ENCODE results near the gene THEM4. TPM values are rescaled to one million over a fixed set of nuclear protein-coding genes. Genes with fewer than 3 reads are reported as not detected.

The THEM4 gene
- total RNA-seq, 2 experiments from 2014 or later: 7.2 to 21.5 TPM

DNA sequence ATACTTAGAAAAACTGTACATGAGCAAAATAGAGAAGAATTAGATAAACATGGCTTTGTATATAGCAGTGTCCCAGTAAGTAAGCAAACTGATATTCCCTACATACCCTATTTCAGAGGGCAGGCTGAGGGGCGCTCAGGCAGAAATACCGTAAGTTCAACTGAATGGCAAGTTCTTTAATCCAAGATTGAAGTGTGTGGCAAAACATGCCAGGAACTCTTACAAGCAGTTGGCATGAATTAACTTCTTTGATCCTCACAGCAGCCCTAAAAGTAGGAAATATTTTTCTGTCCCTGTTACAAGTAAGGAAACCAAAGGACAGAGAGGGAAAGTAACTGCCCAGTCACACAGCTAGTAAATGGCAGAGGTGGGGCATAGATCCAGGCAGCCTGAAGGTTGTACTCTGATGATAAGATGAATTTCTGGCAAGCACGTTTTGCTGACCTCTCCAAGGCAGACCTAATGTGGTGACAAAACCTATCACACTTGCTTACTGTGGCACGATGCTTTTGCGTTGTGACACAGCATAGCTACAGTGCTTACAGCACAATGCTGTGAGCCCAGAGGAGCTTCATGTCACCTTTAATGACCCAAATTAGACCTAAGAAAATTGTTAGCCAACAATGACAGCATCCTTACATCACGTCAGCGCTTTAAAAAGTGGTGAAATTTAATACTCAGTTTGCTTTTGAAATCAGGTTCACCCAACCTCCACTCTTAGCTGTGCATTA is 35.0 kb upstream of the THEM4 start:
- Histone ChIP-seq H3K36me3 (ENCODE audit: insufficient read depth, low read length) (no peaks in the 10 kb centered on the region), H2AFZ (ENCODE audit: low read length) (no peak overlapping the region), H3K9me2 (ENCODE audit: insufficient read depth, low read length) (no peaks in the 10 kb centered on the region), H3K9me3 (ENCODE audit: low read length) (no peaks in the 10 kb centered on the region), H3K4me3 (ENCODE audit: low read depth, low read length, poor library complexity, severe bottlenecking) (no peak overlapping the region), H4K20me1 (ENCODE audit: insufficient read depth, low read length) (no peaks in the 10 kb centered on the region), H3K27ac (ENCODE audit: low read depth, low read length, poor library complexity, severe bottlenecking) (no peak overlapping the region), H3K4me2 (ENCODE audit: low read length) (no peak overlapping the region), H3K4me1 (ENCODE audit: insufficient read depth, low read length, poor library complexity, severe bottlenecking) (no peaks in the 10 kb centered on the region), H3K79me2 (ENCODE audit: insufficient read depth, low read depth, low read length) (no peaks in the 10 kb centered on the region)
- BruUV-seq (replicated peaks): no TSS peak
- no peak for TF ChIP-seq EZH2phosphoT487 (IDR thresholded peaks at IDR 0.05; ENCODE audit: borderline replicate concordance, low read depth, low read length)
- TF ChIP-seq, protein P1, sequence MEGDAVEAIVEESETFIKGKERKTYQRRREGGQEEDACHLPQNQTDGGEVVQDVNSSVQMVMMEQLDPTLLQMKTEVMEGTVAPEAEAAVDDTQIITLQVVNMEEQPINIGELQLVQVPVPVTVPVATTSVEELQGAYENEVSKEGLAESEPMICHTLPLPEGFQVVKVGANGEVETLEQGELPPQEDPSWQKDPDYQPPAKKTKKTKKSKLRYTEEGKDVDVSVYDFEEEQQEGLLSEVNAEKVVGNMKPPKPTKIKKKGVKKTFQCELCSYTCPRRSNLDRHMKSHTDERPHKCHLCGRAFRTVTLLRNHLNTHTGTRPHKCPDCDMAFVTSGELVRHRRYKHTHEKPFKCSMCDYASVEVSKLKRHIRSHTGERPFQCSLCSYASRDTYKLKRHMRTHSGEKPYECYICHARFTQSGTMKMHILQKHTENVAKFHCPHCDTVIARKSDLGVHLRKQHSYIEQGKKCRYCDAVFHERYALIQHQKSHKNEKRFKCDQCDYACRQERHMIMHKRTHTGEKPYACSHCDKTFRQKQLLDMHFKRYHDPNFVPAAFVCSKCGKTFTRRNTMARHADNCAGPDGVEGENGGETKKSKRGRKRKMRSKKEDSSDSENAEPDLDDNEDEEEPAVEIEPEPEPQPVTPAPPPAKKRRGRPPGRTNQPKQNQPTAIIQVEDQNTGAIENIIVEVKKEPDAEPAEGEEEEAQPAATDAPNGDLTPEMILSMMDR (conservative IDR thresholded peaks at IDR 0.05; ENCODE audit: low read length): no peak
- CTCF ChIA-PET (ENCODE audit: unreplicated experiment): no interaction called here
- intact Hi-C loops (cut with micrococcal nuclease; ENCODE audit: unreplicated experiment): no loop called here
- POLR2A ChIA-PET: no interaction called here
- DNase-seq (ENCODE audit: low spot score): no peak

DNA sequence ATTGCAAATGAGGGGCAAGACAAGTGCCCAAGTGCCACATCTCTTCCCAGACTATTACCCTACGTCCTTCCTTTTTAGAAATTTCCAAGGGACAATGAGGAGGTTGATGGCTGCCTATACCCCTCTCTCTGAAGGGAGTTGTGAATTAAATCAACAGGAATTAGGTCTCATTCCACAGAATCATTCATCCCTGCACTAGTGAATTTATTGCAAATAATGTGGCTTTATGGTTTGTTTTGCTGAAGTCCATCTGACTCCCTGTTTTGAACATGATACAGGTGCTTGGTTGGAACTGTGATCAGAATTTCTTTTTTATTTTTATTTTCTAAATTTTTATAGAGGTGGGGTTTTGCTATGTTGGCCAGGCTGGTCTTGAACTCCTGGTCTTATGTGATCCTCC is 34.3 kb upstream of the THEM4 start:
- BruUV-seq (replicated peaks): no TSS peak
- Histone ChIP-seq H3K27ac (ENCODE audit: low read depth, low read length, poor library complexity, severe bottlenecking) (no peak overlapping the region), H3K4me1 (ENCODE audit: insufficient read depth, low read length, poor library complexity, severe bottlenecking) (no peaks in the 10 kb centered on the region), H2AFZ (ENCODE audit: low read length) (no peak overlapping the region), H3K4me2 (ENCODE audit: low read length) (no peak overlapping the region), H3K9me2 (ENCODE audit: insufficient read depth, low read length) (no peaks in the 10 kb centered on the region), H3K4me3 (ENCODE audit: low read depth, low read length, poor library complexity, severe bottlenecking) (no peak overlapping the region), H3K36me3 (ENCODE audit: insufficient read depth, low read length) (no peaks in the 10 kb centered on the region), H3K79me2 (ENCODE audit: insufficient read depth, low read depth, low read length) (no peaks in the 10 kb centered on the region), H4K20me1 (ENCODE audit: insufficient read depth, low read length) (no peaks in the 10 kb centered on the region), H3K9me3 (ENCODE audit: low read length) (no peaks in the 10 kb centered on the region)
- intact Hi-C loops (cut with micrococcal nuclease; ENCODE audit: unreplicated experiment): no loop called here
- no peak for DNase-seq (ENCODE audit: low spot score)
- ChIA-PET POLR2A (no interaction called here), CTCF (ENCODE audit: unreplicated experiment) (no interaction called here)
- TF ChIP-seq, protein P1 (conservative IDR thresholded peaks at IDR 0.05; ENCODE audit: low read length): no peak
- TF ChIP-seq EZH2phosphoT487 (IDR thresholded peaks at IDR 0.05; ENCODE audit: borderline replicate concordance, low read depth, low read length): no peak

DNA sequence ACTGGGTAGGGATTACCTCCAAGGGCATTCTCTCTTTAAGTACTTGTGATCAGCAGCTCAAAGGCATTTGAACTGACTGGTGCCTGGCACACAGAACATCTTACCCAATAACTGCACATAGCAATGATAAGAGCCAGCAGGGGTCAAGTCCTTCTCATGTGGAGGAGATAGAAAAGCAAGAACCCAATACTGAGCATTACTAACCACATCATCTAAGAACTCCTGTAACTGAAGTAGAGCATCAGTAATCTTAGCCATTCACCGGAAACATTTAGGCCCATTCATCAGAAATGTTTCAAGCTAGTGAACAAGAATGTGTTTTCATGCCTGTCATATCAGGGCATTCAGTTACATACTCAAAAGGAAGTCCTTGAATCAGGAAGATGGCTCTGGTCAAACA is 33.6 kb upstream of the THEM4 start:
- H3K4me3 ChIP-seq (ENCODE audit: low read depth, low read length, poor library complexity, severe bottlenecking): no peak overlapping the region
- intact Hi-C loops (cut with micrococcal nuclease; ENCODE audit: unreplicated experiment): no loop called here

More for the DNA sequence above, 33.6 kb upstream of the THEM4 start:
- Histone ChIP-seq H3K9me3 (ENCODE audit: low read length) (no peaks in the 10 kb centered on the region), H3K27ac (ENCODE audit: low read depth, low read length, poor library complexity, severe bottlenecking) (no peak overlapping the region), H3K36me3 (ENCODE audit: insufficient read depth, low read length) (no peaks in the 10 kb centered on the region), H3K4me1 (ENCODE audit: insufficient read depth, low read length, poor library complexity, severe bottlenecking) (no peaks in the 10 kb centered on the region), H4K20me1 (ENCODE audit: insufficient read depth, low read length) (no peaks in the 10 kb centered on the region), H2AFZ (ENCODE audit: low read length) (no peak overlapping the region), H3K4me2 (ENCODE audit: low read length) (no peak overlapping the region), H3K9me2 (ENCODE audit: insufficient read depth, low read length) (no peaks in the 10 kb centered on the region), H3K79me2 (ENCODE audit: insufficient read depth, low read depth, low read length) (no peaks in the 10 kb centered on the region)
- CTCF ChIA-PET (ENCODE audit: unreplicated experiment): no interaction called here
- no peak for DNase-seq (ENCODE audit: low spot score)
- no TSS peak for BruUV-seq (replicated peaks)
- no peak for TF ChIP-seq EZH2phosphoT487 (IDR thresholded peaks at IDR 0.05; ENCODE audit: borderline replicate concordance, low read depth, low read length)
- TF ChIP-seq, protein P1 (conservative IDR thresholded peaks at IDR 0.05; ENCODE audit: low read length): no peak
- POLR2A ChIA-PET: no interaction called here
